ENCODE measurements around the gene THOC2. TPM values are rescaled to one million over a fixed set of nuclear protein-coding genes. Genes with fewer than 3 reads are reported as not detected.
"Not testable (repeated sequence)": the region's sequence is repeated elsewhere in the genome, so short reads cannot be mapped to it uniquely, and the experiment has no call there.

Gene THOC2, protein sequence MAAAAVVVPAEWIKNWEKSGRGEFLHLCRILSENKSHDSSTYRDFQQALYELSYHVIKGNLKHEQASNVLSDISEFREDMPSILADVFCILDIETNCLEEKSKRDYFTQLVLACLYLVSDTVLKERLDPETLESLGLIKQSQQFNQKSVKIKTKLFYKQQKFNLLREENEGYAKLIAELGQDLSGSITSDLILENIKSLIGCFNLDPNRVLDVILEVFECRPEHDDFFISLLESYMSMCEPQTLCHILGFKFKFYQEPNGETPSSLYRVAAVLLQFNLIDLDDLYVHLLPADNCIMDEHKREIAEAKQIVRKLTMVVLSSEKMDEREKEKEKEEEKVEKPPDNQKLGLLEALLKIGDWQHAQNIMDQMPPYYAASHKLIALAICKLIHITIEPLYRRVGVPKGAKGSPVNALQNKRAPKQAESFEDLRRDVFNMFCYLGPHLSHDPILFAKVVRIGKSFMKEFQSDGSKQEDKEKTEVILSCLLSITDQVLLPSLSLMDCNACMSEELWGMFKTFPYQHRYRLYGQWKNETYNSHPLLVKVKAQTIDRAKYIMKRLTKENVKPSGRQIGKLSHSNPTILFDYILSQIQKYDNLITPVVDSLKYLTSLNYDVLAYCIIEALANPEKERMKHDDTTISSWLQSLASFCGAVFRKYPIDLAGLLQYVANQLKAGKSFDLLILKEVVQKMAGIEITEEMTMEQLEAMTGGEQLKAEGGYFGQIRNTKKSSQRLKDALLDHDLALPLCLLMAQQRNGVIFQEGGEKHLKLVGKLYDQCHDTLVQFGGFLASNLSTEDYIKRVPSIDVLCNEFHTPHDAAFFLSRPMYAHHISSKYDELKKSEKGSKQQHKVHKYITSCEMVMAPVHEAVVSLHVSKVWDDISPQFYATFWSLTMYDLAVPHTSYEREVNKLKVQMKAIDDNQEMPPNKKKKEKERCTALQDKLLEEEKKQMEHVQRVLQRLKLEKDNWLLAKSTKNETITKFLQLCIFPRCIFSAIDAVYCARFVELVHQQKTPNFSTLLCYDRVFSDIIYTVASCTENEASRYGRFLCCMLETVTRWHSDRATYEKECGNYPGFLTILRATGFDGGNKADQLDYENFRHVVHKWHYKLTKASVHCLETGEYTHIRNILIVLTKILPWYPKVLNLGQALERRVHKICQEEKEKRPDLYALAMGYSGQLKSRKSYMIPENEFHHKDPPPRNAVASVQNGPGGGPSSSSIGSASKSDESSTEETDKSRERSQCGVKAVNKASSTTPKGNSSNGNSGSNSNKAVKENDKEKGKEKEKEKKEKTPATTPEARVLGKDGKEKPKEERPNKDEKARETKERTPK (N-terminal part only)
- total RNA-seq = 27.6 TPM
- long read RNA-seq, partial matches to known transcripts = 26 of 33 reads
- long read RNA-seq, other reads (novel, unspliced or antisense) = 7 of 33 reads

DNA sequence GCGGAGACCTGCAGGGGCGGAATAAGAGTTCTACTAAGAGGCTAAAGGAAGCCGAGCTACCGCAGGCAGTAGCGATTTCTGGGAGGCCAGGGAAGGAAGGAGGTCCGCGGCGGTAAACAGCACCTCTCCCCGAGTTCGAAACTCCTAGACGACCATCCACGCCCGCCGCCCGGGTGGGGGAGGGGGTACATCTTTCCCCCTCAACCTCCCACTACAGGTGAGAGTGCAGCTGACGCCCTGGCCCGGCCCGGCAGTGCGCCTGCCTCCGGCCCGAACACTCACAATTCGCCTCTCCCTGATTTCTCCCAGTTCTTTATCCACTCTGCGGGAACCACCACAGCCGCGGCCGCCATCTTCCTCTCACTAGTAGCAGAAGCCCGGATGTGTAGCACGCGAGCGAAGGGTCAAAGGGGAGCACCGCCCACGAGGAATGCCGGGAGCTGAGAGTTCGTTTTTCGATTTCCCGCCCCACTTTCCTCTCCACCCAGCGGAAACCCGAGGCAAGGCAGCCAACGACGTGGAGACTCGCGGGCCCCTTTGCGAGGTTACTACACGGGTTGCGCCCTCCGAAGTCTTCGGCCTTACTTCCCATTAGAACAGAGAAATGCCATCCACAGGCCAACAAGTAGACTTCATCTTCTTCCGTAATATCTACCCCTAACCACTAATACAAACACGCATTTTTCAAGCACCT lies at the start of gene THOC2:
Gene THOC2, minus strand, starts transcription at position 383 of the 694 bp plus-strand sequence. Its CDS starts 30 bp downstream, at position 353.
- DNase-seq (peak; percentile 91), ATAC-seq (peak; percentile 99)
- intact Hi-C loops (cut with micrococcal nuclease) = no loop called here

DNA sequence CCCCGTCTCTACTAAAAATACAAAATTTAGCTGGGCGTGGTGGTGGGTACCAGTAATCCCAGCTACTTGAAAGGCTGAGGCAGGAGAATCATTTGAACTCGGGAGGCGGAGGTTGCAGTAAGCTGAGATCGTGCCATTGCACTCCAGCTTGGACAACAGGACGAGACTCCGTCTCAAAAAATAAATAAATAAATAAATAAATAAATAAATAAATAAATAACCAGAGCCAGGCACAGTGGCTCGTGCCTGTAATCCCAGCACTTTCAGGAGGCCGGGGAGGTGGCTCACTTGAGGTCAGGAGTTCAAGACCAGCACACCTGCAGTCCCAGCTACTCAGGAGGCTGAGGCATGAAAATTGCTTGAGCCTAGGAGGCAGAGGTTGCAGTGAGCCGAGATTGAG lies 48.9 kb upstream of the THOC2 start:
- intact Hi-C loops (cut with micrococcal nuclease); ATAC-seq; DNase-seq: not testable (repeated sequence)

GRCh38 chrX:123779908-123780396 lies 47.1 kb upstream of the THOC2 start:
- DNase-seq = no peak
- intact Hi-C loops (cut with micrococcal nuclease) = no loop called here
- no peak for ATAC-seq

GRCh38 chrX:123773258-123773988 lies 40.6 kb upstream of the THOC2 start:
- ATAC-seq = no peak

DNA sequence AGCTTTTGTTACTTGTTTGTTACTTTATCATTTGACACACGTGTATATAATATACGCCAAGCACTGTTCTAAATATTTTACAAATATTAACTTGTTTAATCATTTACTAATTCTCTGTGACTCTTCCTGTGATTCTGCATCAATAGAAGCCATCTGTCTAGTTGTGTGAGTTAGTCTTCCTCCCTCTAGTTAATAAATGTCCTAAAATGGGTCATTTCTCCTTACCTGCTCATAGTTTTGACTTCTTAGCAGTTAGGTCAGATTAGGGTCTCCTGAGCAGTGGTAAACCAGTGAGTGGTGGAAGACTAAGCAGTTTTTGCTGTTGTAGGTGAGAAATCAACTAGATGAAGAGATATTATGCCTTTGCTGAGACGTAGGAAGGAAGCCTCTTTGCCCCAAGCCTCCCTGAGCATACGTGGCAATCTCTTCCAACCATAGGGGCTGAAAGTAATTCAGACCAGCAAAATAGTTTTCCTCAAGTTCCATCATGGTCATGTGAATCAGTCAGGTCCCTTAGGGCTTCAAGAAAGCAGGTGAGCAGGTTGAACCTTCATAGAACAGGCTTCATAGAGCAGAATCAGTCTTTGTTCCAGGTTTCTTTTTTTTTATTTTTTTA lies 38.7 kb upstream of the THOC2 start:
- DNase-seq = no peak
- intact Hi-C loops (cut with micrococcal nuclease) = no loop called here

More at GRCh38 chrX:123773258-123773988, 40.6 kb upstream of the THOC2 start:
- intact Hi-C loops (cut with micrococcal nuclease) = no loop called here
- no peak for DNase-seq

GRCh38 chrX:123764967-123765871 lies 32.4 kb upstream of the THOC2 start:
- intact Hi-C loops (cut with micrococcal nuclease) = no loop called here
- peak; percentile 89 for DNase-seq
- ATAC-seq = peak; percentile 100

More for the DNA sequence above, 38.7 kb upstream of the THOC2 start:
- no peak for ATAC-seq

DNA sequence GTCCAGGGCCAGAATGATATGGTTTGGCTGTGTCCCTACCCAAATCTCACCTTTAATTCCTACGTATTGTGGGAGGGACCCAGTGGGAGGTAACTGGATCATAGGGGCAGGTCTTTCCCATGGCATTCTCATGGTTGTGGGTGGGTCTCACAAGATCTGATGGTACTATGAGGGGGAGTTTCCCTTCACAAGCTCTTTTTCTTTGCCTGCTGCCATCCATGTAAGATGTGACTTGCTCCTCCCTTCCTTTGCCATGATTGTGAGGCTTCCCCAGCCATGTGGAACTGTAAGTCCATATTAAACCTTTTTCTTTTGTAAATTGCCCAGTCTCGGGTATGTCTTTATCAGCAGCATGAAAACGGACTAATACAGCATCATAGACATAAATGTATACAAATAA lies 27.0 kb upstream of the THOC2 start:
- ATAC-seq; intact Hi-C loops (cut with micrococcal nuclease); DNase-seq: not testable (repeated sequence)

GRCh38 chrX:123757794-123758193 lies 24.9 kb upstream of the THOC2 start:
- ATAC-seq; intact Hi-C loops (cut with micrococcal nuclease); DNase-seq: not testable (repeated sequence)

- intact Hi-C loops (cut with micrococcal nuclease) = no loop called here
- DNase-seq (no peak), ATAC-seq (peak; percentile 33)
Observed at GRCh38 chrX:123756320-123756719, 23.5 kb upstream of the THOC2 start.

- intact Hi-C loops (cut with micrococcal nuclease) = no loop called here
- DNase-seq = no peak
- ATAC-seq = no peak
Observed at GRCh38 chrX:123755107-123755506, 22.3 kb upstream of the THOC2 start.

DNA sequence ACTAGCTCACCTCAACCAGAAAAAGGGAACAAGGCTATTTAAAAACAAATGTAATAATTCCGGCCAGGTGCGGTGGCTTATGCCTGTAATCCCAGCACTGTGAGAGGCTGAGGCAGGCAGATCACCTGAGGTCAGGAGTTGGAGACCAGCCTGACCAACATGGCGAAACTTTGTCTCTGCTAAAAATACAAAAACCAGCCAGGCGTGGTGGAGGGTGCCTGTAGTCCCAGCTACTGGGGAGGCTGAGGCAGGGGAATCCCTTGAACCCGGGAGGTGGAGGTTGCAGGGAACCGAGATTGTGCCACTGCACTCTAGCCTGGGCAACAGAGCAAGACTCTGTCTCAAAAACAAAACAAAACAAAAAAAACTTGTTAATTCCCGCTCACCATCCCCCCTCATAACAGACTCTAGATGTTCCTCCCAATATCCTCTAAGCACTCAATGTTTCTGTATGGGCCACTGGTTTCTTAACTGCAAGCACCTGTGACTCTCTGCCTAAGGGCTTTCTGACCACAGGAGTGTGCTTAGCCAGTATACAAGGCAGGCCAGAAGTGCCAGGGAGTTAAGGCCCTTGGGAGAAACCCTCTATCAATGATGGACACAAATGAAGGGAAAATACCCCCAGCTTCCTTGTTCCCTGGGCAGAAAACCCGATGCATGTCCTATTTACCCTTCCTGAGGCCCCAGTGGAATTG lies 21.0 kb upstream of the THOC2 start:
- intact Hi-C loops (cut with micrococcal nuclease) = no loop called here
- DNase-seq = no peak
- ATAC-seq = no peak

- ATAC-seq = no peak
- no peak for DNase-seq
Observed at GRCh38 chrX:123749643-123750042, 16.8 kb upstream of the THOC2 start.

DNA sequence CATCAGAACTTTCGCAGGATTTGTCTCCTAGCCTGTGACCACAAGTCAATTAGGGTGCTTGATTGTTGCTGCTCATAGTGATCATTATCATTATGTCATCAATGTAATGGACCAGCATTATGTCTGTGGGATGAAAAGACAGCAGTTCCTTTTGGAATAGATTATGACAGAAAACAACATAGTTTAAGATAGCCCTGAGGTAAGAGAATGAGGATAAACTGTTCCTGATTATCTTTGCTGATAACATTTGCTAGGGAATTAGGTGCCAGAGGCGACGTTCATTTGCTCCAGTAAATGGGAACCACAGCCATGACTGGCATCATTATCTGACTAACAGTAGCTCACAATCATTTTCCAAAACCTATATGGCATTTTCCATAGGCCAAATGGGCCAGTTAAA lies 12.7 kb upstream of the THOC2 start:
- DNase-seq (no peak), ATAC-seq (no peak)
- intact Hi-C loops (cut with micrococcal nuclease) = no loop called here

More at GRCh38 chrX:123749643-123750042, 16.8 kb upstream of the THOC2 start:
- intact Hi-C loops (cut with micrococcal nuclease) = no loop called here

DNA sequence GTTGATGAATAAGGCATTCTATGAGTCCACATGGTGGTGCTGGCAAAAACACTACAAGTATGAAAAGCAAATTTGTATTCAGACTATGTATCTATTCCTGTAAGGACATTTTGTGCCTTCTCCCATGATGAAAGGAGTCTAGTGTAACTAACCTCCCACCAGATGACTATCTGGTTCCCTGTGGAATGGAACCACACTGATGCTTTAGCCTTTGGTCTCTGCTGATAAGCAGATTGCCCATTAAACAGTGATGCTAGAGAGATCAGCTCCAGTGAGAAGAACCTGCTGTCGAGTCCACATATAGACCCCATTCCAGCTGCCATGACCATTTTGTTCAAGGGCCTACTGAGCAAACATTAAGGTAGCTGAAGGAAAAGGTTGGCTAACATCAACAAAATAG lies 10.5 kb upstream of the THOC2 start:
- no peak for ATAC-seq
- intact Hi-C loops (cut with micrococcal nuclease) = no loop called here
- no peak for DNase-seq

DNA sequence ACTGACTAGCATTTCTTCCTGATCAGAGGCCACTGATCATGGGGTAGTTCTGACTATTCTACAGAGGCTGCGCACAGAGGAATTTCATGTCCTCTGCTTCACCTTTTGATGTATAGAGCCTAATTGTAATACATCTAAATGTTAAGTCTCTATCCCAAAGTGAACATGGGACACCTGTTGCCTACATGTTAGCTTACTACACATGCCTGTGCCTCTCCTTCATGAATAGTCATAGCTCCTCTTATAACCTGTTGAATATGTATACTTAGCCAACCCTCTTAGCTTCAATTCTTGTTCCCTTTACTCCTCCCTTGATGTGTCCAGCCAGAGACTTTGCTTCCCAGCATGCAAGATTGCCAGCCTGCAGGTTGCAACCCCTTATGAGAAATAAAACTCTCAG lies 9.6 kb upstream of the THOC2 start:
- no peak for DNase-seq
- intact Hi-C loops (cut with micrococcal nuclease) = no loop called here
- ATAC-seq = no peak

DNA sequence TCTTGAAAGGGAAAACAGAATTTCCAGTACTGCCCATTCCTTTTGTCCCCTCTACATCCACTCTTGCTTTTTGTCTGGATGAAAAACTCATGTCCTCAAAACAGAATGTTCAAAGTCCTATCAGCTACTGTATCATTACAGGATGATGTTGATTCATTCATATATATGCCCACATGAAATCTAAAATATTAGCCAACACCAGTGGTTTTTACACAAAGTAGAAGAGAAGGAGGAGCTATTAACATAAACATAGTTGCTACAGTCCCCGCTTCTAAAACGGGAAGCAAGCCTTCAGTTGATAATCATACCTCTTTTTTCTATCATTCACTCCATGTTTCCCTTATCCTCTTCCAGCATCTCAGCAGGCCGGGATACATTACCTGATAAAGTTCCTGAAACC lies 7.7 kb upstream of the THOC2 start:
- intact Hi-C loops (cut with micrococcal nuclease) = no loop called here
- ATAC-seq (no peak), DNase-seq (no peak)

Measured in left ventricle myocardium superior (tissue), 1 donor.